H1 (cell line): ENCODE results near the gene COG4.

ENCODE experiments used
- ATF3 ChIP-seq: IDR thresholded peaks from 2 replicates; pipeline ENCODE4 v1.6.1; 2011; ENCODE audit warnings: low read depth, mild to moderate bottlenecking, low read length; ENCODE audit not compliant: insufficient read depth
- BRCA1 ChIP-seq: IDR thresholded peaks from 2 replicates; pipeline ENCODE4 v1.6.1; 2012; ENCODE audit warnings: low read depth, low read length, improper control_type of control experiment
- CEBPB ChIP-seq: IDR thresholded peaks from 2 replicates; pipeline ENCODE4 v1.6.1; 2012; ENCODE audit warnings: low read depth, low read length
- CTCF ChIP-seq, 3 experiments: IDR thresholded peaks; 1 replicate in 2 of 3; 2 replicates in 1 of 3; pipeline versions ENCODE4 v1.5.1 to v1.6.1; 2011; ENCODE audit warnings: low read length in 3 of 3, mild to moderate bottlenecking in 3 of 3, inconsistent platforms in 2 of 3, low read depth in 1 of 3, moderate library complexity in 1 of 3; ENCODE audit not compliant: insufficient read depth in 1 of 3; ENCODE audit errors: control extremely low read depth in 1 of 3
- EP300 ChIP-seq, 2 experiments: IDR thresholded peaks; 1 replicate in 1 of 2; 2 replicates in 1 of 2; pipeline ENCODE4 v1.6.1; 2011 to 2012; ENCODE audit warnings: low read depth in 2 of 2, low read length in 2 of 2, mild to moderate bottlenecking in 2 of 2, borderline replicate concordance in 1 of 2, inconsistent platforms in 1 of 2, moderate library complexity in 1 of 2
- HDAC2 ChIP-seq, 2 experiments: fragments of 300-600 bp in 1 of 2; sonication (generic) in 1 of 2; IDR thresholded peaks; 2 replicates each; pipeline ENCODE4 v1.6.1; 2011 to 2012; ENCODE audit warnings: low read depth in 2 of 2, low read length in 2 of 2, mild to moderate bottlenecking in 2 of 2, moderate library complexity in 2 of 2, borderline replicate concordance in 1 of 2, inconsistent platforms in 1 of 2
- MAX ChIP-seq: IDR thresholded peaks from 2 replicates; pipeline ENCODE4 v1.6.1; 2012; ENCODE audit warnings: inconsistent platforms
- RAD21 ChIP-seq, 2 experiments: IDR thresholded peaks in 1 of 2; conservative IDR thresholded peaks in 1 of 2; 2 replicates each; pipeline ENCODE4 v1.6.1; 2011; ENCODE audit warnings: low read depth in 2 of 2, low read length in 2 of 2, improper control_type of control experiment in 1 of 2, inconsistent platforms in 1 of 2, mild to moderate bottlenecking in 1 of 2, moderate library complexity in 1 of 2
- SIX5 ChIP-seq: IDR thresholded peaks from 2 replicates; pipeline ENCODE4 v1.6.1; 2011; ENCODE audit warnings: mild to moderate bottlenecking, low read depth, low read length
- YY1 ChIP-seq: IDR thresholded peaks from 2 replicates; pipeline ENCODE4 v1.6.1; 2011; ENCODE audit warnings: low read depth, mild to moderate bottlenecking, low read length

- no peak for TF ChIP-seq HDAC2 (IDR thresholded peaks at IDR 0.05; ENCODE audit: borderline replicate concordance in 1 of 2, low read depth in 2 of 2, low read length in 2 of 2)
- TF ChIP-seq YY1 = no peak
- TF ChIP-seq CTCF (IDR thresholded peaks at IDR 0.05; ENCODE audit: control extremely low read depth in 1 of 3, insufficient read depth in 1 of 3, low read depth in 1 of 3, low read length in 3 of 3) = no peak
- no peak for TF ChIP-seq MAX
- TF ChIP-seq ATF3 = no peak
- no peak for TF ChIP-seq EP300 (IDR thresholded peaks at IDR 0.05; ENCODE audit: borderline replicate concordance in 1 of 2, low read depth in 2 of 2, low read length in 2 of 2)
- no peak for TF ChIP-seq CEBPB
- TF ChIP-seq BRCA1 = no peak
- no peak for TF ChIP-seq SIX5
- no peak for TF ChIP-seq RAD21 (IDR thresholded peaks at IDR 0.05 in 1 of 2, conservative IDR thresholded peaks at IDR 0.05 in 1 of 2; ENCODE audit: low read depth in 2 of 2, low read length in 2 of 2)
These were observed 29.1 kb downstream of the COG4 start for GRCh38 chr16:70494202-70494770.
